K562 (cell line): ENCODE measurements around the gene ZNF740. TPM values are rescaled to one million over a fixed set of nuclear protein-coding genes. Genes with fewer than 3 reads are reported as not detected.
A peak's percentile ranks its signal among the peaks of the same experiment; 100 is the strongest.

ENCODE experiments used
- ELF1 ChIP-seq: fragments of 200-800 bp; sonication (Bioruptor generic); IDR thresholded peaks from 2 replicates; pipeline ENCODE4 v1.6.1; 2016; ENCODE audit warnings: missing genetic modification characterization, missing compliant biosample characterization
- FOSL1 ChIP-seq: fragments of 200-800 bp; sonication (Bioruptor generic); conservative IDR thresholded peaks from 2 replicates; pipeline ENCODE4 v1.6.1; 2016; ENCODE audit warnings: missing genetic modification characterization, missing compliant biosample characterization
- FOXK2 ChIP-seq, 2 experiments: fragments of 450-650 bp; IDR thresholded peaks in 1 of 2; conservative IDR thresholded peaks in 1 of 2; 2 replicates each; pipeline ENCODE4 v1.6.1; 2016; ENCODE audit warnings: low read depth in 2 of 2, mild to moderate bottlenecking in 1 of 2
- HMGN3 ChIP-seq: IDR thresholded peaks from 2 replicates; pipeline ENCODE4 v1.6.1; 2011; ENCODE audit warnings: borderline replicate concordance, low read depth, mild to moderate bottlenecking, mixed read lengths, low read length; ENCODE audit not compliant: insufficient read length; ENCODE audit errors: extremely low read depth
- MBD2 ChIP-seq: sonication (generic); IDR thresholded peaks from 2 replicates; pipeline ENCODE4 v1.6.1; 2016; ENCODE audit warnings: low read depth, borderline replicate concordance
- NR2C2 ChIP-seq, 2 experiments: fragments of 200-800 bp in 1 of 2; sonication (Bioruptor generic) in 1 of 2; sonication (generic) in 1 of 2; formaldehyde crosslinking in 1 of 2; IDR thresholded peaks; 2 replicates each; pipeline versions ENCODE4 v1.6.1 to v1.8.0; 2016 to 2022; ENCODE audit warnings: mild to moderate bottlenecking in 1 of 2, missing compliant biosample characterization in 1 of 2, missing genetic modification characterization in 1 of 2, missing genetic modification reagents in 1 of 2
- PHB2 ChIP-seq: fragments of 450-650 bp; IDR thresholded peaks from 2 replicates; pipeline ENCODE4 v1.6.1; 2017; ENCODE audit warnings: low read depth
- PHF21A ChIP-seq: fragments of 450-650 bp; IDR thresholded peaks from 2 replicates; pipeline ENCODE4 v1.6.1; 2017; ENCODE audit warnings: low read depth, borderline replicate concordance
- POLR2A ChIP-seq: fragments of 450-650 bp; conservative IDR thresholded peaks from 2 replicates; pipeline ENCODE4 v1.6.1; 2016
- RBM25 ChIP-seq: fragments of 200-400 bp; formaldehyde crosslinking; IDR thresholded peaks from 2 replicates; pipeline ENCODE4 v1.6.1; 2018; ENCODE audit warnings: low read length, low read depth, moderate library complexity; ENCODE audit not compliant: severe bottlenecking
- RUNX1 ChIP-seq: sonication (generic); IDR thresholded peaks from 2 replicates; pipeline ENCODE4 v1.6.1; 2016; ENCODE audit warnings: antibody characterized with exemption, low read depth
- SMAD4 ChIP-seq: fragments of 250-450 bp; sonication (Bioruptor Pico); conservative IDR thresholded peaks from 2 replicates; pipeline ENCODE4 v1.8.0; 2021; ENCODE audit warnings: inconsistent platforms, mild to moderate bottlenecking, moderate library complexity
- TAF15 ChIP-seq: fragments of 200-400 bp; formaldehyde crosslinking; IDR thresholded peaks from 2 replicates; pipeline ENCODE4 v1.6.1; 2017; ENCODE audit warnings: mild to moderate bottlenecking, low read depth, low read length, moderate library complexity
- TBP ChIP-seq: optimal IDR thresholded peaks from 2 replicates; pipeline ENCODE3; 2011; ENCODE audit warnings: low read depth, low read length, improper control_type of control experiment
- TEAD1 ChIP-seq, 2 experiments: fragments of 450-650 bp in 1 of 2; sonication (generic) in 1 of 2; formaldehyde crosslinking; IDR thresholded peaks; 2 replicates each; pipeline versions ENCODE4 v1.4.0 to v1.8.0; 2020 to 2022; ENCODE audit warnings: mild to moderate bottlenecking in 2 of 2, missing genetic modification reagents in 1 of 2
- YY1 ChIP-seq, 3 experiments: IDR thresholded peaks; 2 replicates each; pipeline ENCODE4 v1.6.1; 2011; ENCODE audit warnings: low read length in 2 of 3, mild to moderate bottlenecking in 2 of 3, moderate library complexity in 2 of 3, borderline replicate concordance in 1 of 3, control low read depth in 1 of 3, low read depth in 1 of 3; ENCODE audit not compliant: insufficient read depth in 3 of 3, insufficient replicate concordance in 2 of 3, control insufficient read depth in 1 of 3, insufficient read length in 1 of 3; ENCODE audit errors: extremely low read depth in 1 of 3
- ZBTB7A ChIP-seq: IDR thresholded peaks from 2 replicates; pipeline ENCODE4 v1.6.1; 2011; ENCODE audit warnings: low read depth, mild to moderate bottlenecking, low read length, moderate library complexity, borderline replicate concordance; ENCODE audit not compliant: control insufficient read depth
- ZC3H4 ChIP-seq: sonication (generic); formaldehyde crosslinking; IDR thresholded peaks from 2 replicates; pipeline ENCODE4 v1.9.0; 2021; ENCODE audit warnings: missing genetic modification reagents, borderline replicate concordance
- ZNF184 ChIP-seq: sonication (generic); formaldehyde crosslinking; IDR thresholded peaks from 2 replicates; pipeline ENCODE4 v1.5.0; 2020; ENCODE audit warnings: missing genetic modification reagents
- ZNF311 ChIP-seq: fragments of 250-450 bp; sonication (Bioruptor Pico); IDR thresholded peaks from 2 replicates; pipeline ENCODE4 v1.4.0; 2020; ENCODE audit warnings: mild to moderate bottlenecking, moderate library complexity
- ZNF764 ChIP-seq: fragments of 250-450 bp; sonication (Bioruptor Pico); IDR thresholded peaks from 2 replicates; pipeline ENCODE4 v1.4.0; 2020; ENCODE audit warnings: low read depth, mild to moderate bottlenecking, moderate library complexity
- polyA plus RNA-seq, 8 experiments: library from polyadenylated mRNA; depleted of rRNA in 4 of 8; stranded (reverse) in 5 of 8; unstranded in 3 of 8; fragments of >200 nt; fragmentation: Nextera tagmentation in 2 of 8; fragmentation: Illumina TruSeq in 1 of 8; extraction: Ambion mirVana in 2 of 8; extraction: Trizol in 1 of 8; gene quantifications; 2 replicates each; pipeline versions ENCODE4 v1.2.1 to v1.2.3, GENCODE V29; 2011 to 2014; ENCODE audit warnings: inconsistent platforms in 1 of 8, missing spikeins in 1 of 8
- total RNA-seq, 7 experiments: library from RNA; depleted of rRNA in 6 of 7; stranded (reverse); fragments of >200 nt in 6 of 7; fragmentation: Illumina TruSeq in 2 of 7; extraction: Trizol in 2 of 7; gene quantifications; 2 replicates each; pipeline versions ENCODE4 v1.2.1 to v1.2.3, GENCODE V29; 2011 to 2021; ENCODE audit warnings: low replicate concordance in 1 of 7
- TF ChIP-seq, protein P1 (sequence below): fragments of 250-450 bp; sonication (Bioruptor Pico); IDR thresholded peaks from 2 replicates; pipeline ENCODE4 v1.5.0; 2021; ENCODE audit warnings: mild to moderate bottlenecking, borderline replicate concordance
- TF ChIP-seq, protein P2 (sequence below): fragments of 450-650 bp; IDR thresholded peaks from 2 replicates; pipeline ENCODE4 v1.7.0; 2016; ENCODE audit warnings: borderline replicate concordance

The ZNF740 gene
- total and polyA plus RNA-seq, 9 of the 15 experiments (the other 6 are each of a cell fraction or from before 2014, with no cell fraction given) = 0.57 to 46.4 (median 18.6) TPM

DNA sequence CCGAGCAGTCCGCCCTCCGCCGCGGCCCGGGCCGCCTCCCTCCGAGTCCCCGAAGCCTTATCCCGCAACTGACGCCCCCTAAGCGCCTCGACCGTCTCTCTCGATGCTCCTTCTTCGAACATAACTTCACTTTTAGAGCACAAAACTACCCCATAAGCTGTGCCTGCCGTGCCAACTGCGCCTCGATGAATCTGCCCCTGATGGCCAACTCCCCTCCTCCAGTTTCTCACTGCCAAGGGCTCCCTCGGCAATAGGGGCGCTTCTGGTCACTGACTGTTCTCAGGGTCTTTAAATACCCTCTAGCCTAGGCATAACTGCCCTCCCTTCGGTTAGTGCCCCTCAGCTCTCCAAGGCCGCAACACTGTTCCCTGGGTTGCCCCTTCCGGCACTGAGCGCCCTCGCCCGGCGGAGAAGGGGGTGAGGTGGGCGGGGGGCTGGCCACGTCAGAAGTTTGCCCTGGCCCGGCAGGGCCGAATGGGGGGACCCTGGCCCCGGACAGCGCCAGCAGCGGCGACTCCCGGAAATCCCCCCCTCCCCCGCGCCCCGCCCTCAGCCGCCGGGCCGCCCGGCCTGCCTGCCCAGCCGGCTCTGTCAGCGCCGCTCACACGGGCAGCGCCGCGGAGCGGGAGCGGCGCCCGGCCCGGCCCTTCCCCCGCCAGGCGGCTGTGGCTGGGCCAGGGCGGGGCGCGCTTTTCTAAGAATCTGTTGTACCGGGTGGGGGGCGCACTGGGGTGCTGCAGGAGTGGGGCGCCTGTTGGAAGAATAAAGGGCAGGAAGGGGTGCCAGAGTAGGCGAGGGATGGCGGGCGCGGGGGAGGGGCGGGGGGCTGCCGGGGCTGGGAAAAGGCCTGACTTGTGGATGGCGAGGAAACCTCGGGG lies 40.9 kb downstream of the ZNF740 start (continued):
- TF ChIP-seq FOXK2 (conservative IDR thresholded peaks at IDR 0.05 in 1 of 2, IDR thresholded peaks at IDR 0.05 in 1 of 2; ENCODE audit: low read depth in 2 of 2) = no peak
- TF ChIP-seq, protein P1, sequence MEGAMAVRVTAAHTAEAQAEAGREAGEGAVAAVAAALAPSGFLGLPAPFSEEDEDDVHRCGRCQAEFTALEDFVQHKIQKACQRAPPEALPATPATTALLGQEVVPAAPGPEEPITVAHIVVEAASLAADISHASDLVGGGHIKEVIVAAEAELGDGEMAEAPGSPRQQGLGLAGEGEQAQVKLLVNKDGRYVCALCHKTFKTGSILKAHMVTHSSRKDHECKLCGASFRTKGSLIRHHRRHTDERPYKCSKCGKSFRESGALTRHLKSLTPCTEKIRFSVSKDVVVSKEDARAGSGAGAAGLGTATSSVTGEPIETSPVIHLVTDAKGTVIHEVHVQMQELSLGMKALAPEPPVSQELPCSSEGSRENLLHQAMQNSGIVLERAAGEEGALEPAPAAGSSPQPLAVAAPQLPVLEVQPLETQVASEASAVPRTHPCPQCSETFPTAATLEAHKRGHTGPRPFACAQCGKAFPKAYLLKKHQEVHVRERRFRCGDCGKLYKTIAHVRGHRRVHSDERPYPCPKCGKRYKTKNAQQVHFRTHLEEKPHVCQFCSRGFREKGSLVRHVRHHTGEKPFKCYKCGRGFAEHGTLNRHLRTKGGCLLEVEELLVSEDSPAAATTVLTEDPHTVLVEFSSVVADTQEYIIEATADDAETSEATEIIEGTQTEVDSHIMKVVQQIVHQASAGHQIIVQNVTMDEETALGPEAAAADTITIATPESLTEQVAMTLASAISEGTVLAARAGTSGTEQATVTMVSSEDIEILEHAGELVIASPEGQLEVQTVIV (CRISPR knock-in tag) = no peak
- TF ChIP-seq SMAD4 = peak; percentile 64
- TF ChIP-seq PHF21A = 0 out of 2 replicates have a peak, but pooled peaks have one; percentile 10
- TF ChIP-seq TAF15 = no peak
- TF ChIP-seq FOSL1 = 0 out of 2 replicates have a peak, but pooled peaks have one; percentile 37
- TF ChIP-seq NR2C2 (CRISPR knock-in tag; IDR thresholded peaks at IDR 0.05) = no peak
- TF ChIP-seq NR2C2 (tag; IDR thresholded peaks at IDR 0.05) = peak; percentile 62
- TF ChIP-seq ZNF184 (CRISPR knock-in tag) = no peak
- no peak for TF ChIP-seq ZNF764 (CRISPR knock-in tag)
- TF ChIP-seq TBP = peak; percentile 45
- TF ChIP-seq TEAD1 (CRISPR knock-in tag; IDR thresholded peaks at IDR 0.05) = no peak
- peak; percentile 26; the same call in 1 of the 2 replicates for TF ChIP-seq PHB2
- TF ChIP-seq MBD2 = no peak
- TF ChIP-seq POLR2A = peak; percentile 87
- TF ChIP-seq, protein P2, sequence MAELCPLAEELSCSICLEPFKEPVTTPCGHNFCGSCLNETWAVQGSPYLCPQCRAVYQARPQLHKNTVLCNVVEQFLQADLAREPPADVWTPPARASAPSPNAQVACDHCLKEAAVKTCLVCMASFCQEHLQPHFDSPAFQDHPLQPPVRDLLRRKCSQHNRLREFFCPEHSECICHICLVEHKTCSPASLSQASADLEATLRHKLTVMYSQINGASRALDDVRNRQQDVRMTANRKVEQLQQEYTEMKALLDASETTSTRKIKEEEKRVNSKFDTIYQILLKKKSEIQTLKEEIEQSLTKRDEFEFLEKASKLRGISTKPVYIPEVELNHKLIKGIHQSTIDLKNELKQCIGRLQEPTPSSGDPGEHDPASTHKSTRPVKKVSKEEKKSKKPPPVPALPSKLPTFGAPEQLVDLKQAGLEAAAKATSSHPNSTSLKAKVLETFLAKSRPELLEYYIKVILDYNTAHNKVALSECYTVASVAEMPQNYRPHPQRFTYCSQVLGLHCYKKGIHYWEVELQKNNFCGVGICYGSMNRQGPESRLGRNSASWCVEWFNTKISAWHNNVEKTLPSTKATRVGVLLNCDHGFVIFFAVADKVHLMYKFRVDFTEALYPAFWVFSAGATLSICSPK = no peak
- 0 out of 2 replicates have a peak, but pooled peaks have one; percentile 31 for TF ChIP-seq ZNF311 (CRISPR knock-in tag)
- peak; percentile 69 for TF ChIP-seq ELF1 (tag)
- peak; percentile 57 for TF ChIP-seq HMGN3
- peak; percentile 67; the same call in 1 of the 2 replicates for TF ChIP-seq ZBTB7A
- no peak for TF ChIP-seq RUNX1
- no peak for TF ChIP-seq RBM25
- 0 out of 2 replicates have a peak, but pooled peaks have one; percentile 68 for TF ChIP-seq ZC3H4 (CRISPR knock-in tag)
- peak in 1 of 3 experiments; percentile 49 for TF ChIP-seq YY1 (IDR thresholded peaks at IDR 0.05; ENCODE audit: borderline replicate concordance in 1 of 3, control insufficient read depth in 1 of 3, extremely low read depth in 1 of 3, insufficient read depth in 3 of 3, insufficient read length in 1 of 3, insufficient replicate concordance in 2 of 3, low read depth in 1 of 3, low read length in 2 of 3)
